SK-N-SH (cell line): Measurements from ENCODE around the gene HIF1A.

Experiments used
- GABPA ChIP-seq: IDR thresholded peaks from 2 replicates; pipeline ENCODE4 v1.4.0; 2012; ENCODE audit warnings: low read depth, mild to moderate bottlenecking
- MAX ChIP-seq: IDR thresholded peaks from 2 replicates; pipeline ENCODE4 v1.4.0; 2012; ENCODE audit warnings: low read depth
- NFIC ChIP-seq: IDR thresholded peaks from 2 replicates; pipeline ENCODE4 v1.4.0; 2012; ENCODE audit warnings: borderline replicate concordance
- POLR2AphosphoS5 ChIP-seq: IDR thresholded peaks from 2 replicates; pipeline ENCODE4 v1.6.1; 2012; ENCODE audit warnings: low read depth, low read length
- RXRA ChIP-seq: IDR thresholded peaks from 2 replicates; pipeline ENCODE4 v1.4.0; 2012; ENCODE audit warnings: low read depth, mild to moderate bottlenecking, borderline replicate concordance
- TAF1 ChIP-seq: IDR thresholded peaks from 2 replicates; pipeline ENCODE4 v1.6.1; 2012; ENCODE audit warnings: low read depth, mild to moderate bottlenecking, low read length, moderate library complexity, borderline replicate concordance
- TCF12 ChIP-seq: IDR thresholded peaks from 2 replicates; pipeline ENCODE4 v1.4.0; 2012
- TF ChIP-seq, protein P1 (sequence below): fragments of 200-600 bp; sonication (generic); IDR thresholded peaks from 2 replicates; pipeline ENCODE4 v1.6.1; 2017; ENCODE audit warnings: antibody characterized with exemption, mild to moderate bottlenecking, moderate library complexity
- TF ChIP-seq, protein P2 (sequence below): IDR thresholded peaks from 2 replicates; pipeline ENCODE4 v1.6.1; 2012; ENCODE audit warnings: mild to moderate bottlenecking, low read depth, low read length, moderate library complexity

GRCh38 chr14:61780125-61780524 lies 84.8 kb downstream of the HIF1A start:
- TF ChIP-seq POLR2AphosphoS5: no peak
- no peak for TF ChIP-seq MAX
- TF ChIP-seq, protein P1, sequence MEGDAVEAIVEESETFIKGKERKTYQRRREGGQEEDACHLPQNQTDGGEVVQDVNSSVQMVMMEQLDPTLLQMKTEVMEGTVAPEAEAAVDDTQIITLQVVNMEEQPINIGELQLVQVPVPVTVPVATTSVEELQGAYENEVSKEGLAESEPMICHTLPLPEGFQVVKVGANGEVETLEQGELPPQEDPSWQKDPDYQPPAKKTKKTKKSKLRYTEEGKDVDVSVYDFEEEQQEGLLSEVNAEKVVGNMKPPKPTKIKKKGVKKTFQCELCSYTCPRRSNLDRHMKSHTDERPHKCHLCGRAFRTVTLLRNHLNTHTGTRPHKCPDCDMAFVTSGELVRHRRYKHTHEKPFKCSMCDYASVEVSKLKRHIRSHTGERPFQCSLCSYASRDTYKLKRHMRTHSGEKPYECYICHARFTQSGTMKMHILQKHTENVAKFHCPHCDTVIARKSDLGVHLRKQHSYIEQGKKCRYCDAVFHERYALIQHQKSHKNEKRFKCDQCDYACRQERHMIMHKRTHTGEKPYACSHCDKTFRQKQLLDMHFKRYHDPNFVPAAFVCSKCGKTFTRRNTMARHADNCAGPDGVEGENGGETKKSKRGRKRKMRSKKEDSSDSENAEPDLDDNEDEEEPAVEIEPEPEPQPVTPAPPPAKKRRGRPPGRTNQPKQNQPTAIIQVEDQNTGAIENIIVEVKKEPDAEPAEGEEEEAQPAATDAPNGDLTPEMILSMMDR: no peak
- no peak for TF ChIP-seq TAF1
- no peak for TF ChIP-seq GABPA
- TF ChIP-seq TCF12: no peak
- TF ChIP-seq NFIC: no peak
- no peak for TF ChIP-seq RXRA
- TF ChIP-seq, protein P2, sequence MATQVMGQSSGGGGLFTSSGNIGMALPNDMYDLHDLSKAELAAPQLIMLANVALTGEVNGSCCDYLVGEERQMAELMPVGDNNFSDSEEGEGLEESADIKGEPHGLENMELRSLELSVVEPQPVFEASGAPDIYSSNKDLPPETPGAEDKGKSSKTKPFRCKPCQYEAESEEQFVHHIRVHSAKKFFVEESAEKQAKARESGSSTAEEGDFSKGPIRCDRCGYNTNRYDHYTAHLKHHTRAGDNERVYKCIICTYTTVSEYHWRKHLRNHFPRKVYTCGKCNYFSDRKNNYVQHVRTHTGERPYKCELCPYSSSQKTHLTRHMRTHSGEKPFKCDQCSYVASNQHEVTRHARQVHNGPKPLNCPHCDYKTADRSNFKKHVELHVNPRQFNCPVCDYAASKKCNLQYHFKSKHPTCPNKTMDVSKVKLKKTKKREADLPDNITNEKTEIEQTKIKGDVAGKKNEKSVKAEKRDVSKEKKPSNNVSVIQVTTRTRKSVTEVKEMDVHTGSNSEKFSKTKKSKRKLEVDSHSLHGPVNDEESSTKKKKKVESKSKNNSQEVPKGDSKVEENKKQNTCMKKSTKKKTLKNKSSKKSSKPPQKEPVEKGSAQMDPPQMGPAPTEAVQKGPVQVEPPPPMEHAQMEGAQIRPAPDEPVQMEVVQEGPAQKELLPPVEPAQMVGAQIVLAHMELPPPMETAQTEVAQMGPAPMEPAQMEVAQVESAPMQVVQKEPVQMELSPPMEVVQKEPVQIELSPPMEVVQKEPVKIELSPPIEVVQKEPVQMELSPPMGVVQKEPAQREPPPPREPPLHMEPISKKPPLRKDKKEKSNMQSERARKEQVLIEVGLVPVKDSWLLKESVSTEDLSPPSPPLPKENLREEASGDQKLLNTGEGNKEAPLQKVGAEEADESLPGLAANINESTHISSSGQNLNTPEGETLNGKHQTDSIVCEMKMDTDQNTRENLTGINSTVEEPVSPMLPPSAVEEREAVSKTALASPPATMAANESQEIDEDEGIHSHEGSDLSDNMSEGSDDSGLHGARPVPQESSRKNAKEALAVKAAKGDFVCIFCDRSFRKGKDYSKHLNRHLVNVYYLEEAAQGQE: no peak
